GM12874 (cell line): Measurements from ENCODE around the gene PRAC2.

ENCODE experiments used
- CTCF ChIP-seq: IDR thresholded peaks from 2 replicates; pipeline ENCODE4 v1.5.1; 2011; ENCODE audit warnings: low read depth, mild to moderate bottlenecking, control low read depth, low read length, moderate library complexity; ENCODE audit not compliant: insufficient read depth

The PRAC2 gene

GRCh38 chr17:48723423-48724250 lies 652 bp downstream of the PRAC2 start:
- TF ChIP-seq CTCF = no peak

- peak; percentile 72 for TF ChIP-seq CTCF
Measured at GRCh38 chr17:48724251-48725003, 1.4 kb downstream of the PRAC2 start.

- no peak for TF ChIP-seq CTCF
Measured at GRCh38 chr17:48725004-48725287, 2.0 kb downstream of the PRAC2 start.

GRCh38 chr17:48725288-48726064 lies 2.5 kb downstream of the PRAC2 start:
- TF ChIP-seq CTCF = no peak

GRCh38 chr17:48726114-48726915 lies 3.3 kb downstream of the PRAC2 start:
- no peak for TF ChIP-seq CTCF

GRCh38 chr17:48726916-48727286 lies 3.9 kb downstream of the PRAC2 start:
- no peak for TF ChIP-seq CTCF
